Chondrocyte (in vitro differentiated cells): ENCODE results near the gene GNA15. TPM values are rescaled to one million over a fixed set of nuclear protein-coding genes. Genes with fewer than 3 reads are reported as not detected.

Experiments
- DNase-seq: peaks from one replicate; pipeline ENCODE4 v3.0.0; 2021; ENCODE audit warnings: mixed read lengths, low spot score
- H3K27ac Mint-ChIP-seq: one replicate; pipeline ENCODE4 v1.8.0; 2021; ENCODE audit warnings: mild to moderate bottlenecking, moderate library complexity, mixed read lengths; ENCODE audit not compliant: unreplicated experiment
- H3K27me3 Mint-ChIP-seq: 2 replicates; pipeline ENCODE4 v1.8.0; 2021; ENCODE audit warnings: low read depth, mixed read lengths
- H3K36me3 Mint-ChIP-seq: 2 replicates; pipeline ENCODE4 v1.8.0; 2021; ENCODE audit warnings: low read depth, mixed read lengths
- H3K4me1 Mint-ChIP-seq: 2 replicates; pipeline ENCODE4 v1.8.0; 2021; ENCODE audit warnings: low read depth, mild to moderate bottlenecking, mixed read lengths
- H3K4me3 Mint-ChIP-seq: one replicate; pipeline ENCODE4 v1.8.0; 2021; ENCODE audit warnings: mild to moderate bottlenecking, moderate library complexity, mixed read lengths; ENCODE audit not compliant: unreplicated experiment
- H3K9me3 Mint-ChIP-seq: 2 replicates; pipeline ENCODE4 v1.8.0; 2021; ENCODE audit warnings: low read depth, mixed read lengths
- total RNA-seq: library from RNA; stranded (reverse); gene quantifications from 3 replicates; pipeline ENCODE4 v1.2.1, GENCODE V29; 2021
- TF ChIP-seq, protein P1 (sequence below): fragments of 200-600 bp; sonication (generic); IDR thresholded peaks from 2 replicates; pipeline ENCODE4 v1.5.0; 2021; ENCODE audit warnings: antibody characterized with exemption, mild to moderate bottlenecking, moderate library complexity

GNA15 gene
- total RNA-seq, 1 donor from 2014 or later, result not detected

DNA sequence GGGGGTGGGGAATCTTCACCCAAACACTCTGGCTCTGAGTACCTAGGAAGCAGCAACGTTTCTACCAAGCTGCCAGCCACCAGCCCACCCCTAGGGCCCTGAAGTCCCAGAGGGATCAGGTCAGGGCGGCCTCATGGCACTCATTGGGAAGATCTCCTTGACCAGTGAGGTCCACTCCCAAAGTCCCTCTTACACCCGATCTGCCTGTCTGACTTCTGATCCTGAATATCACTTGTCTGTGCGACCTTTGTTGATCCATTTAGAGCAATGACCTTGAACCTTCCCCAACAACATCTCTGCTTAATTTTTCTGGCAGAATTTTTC lies 2.1 kb upstream of the GNA15 start:
- no peak for DNase-seq
- Mint-ChIP-seq H3K27ac (no peak overlapping the region), H3K27me3 (no peaks in the 10 kb centered on the region), H3K36me3 (no peaks in the 10 kb centered on the region), H3K9me3 (no peaks in the 10 kb centered on the region), H3K4me3 (no peak overlapping the region), H3K4me1 (peaks cover 9% of the 10 kb centered on the region)
- TF ChIP-seq, protein P1, sequence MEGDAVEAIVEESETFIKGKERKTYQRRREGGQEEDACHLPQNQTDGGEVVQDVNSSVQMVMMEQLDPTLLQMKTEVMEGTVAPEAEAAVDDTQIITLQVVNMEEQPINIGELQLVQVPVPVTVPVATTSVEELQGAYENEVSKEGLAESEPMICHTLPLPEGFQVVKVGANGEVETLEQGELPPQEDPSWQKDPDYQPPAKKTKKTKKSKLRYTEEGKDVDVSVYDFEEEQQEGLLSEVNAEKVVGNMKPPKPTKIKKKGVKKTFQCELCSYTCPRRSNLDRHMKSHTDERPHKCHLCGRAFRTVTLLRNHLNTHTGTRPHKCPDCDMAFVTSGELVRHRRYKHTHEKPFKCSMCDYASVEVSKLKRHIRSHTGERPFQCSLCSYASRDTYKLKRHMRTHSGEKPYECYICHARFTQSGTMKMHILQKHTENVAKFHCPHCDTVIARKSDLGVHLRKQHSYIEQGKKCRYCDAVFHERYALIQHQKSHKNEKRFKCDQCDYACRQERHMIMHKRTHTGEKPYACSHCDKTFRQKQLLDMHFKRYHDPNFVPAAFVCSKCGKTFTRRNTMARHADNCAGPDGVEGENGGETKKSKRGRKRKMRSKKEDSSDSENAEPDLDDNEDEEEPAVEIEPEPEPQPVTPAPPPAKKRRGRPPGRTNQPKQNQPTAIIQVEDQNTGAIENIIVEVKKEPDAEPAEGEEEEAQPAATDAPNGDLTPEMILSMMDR, result no peak

DNA sequence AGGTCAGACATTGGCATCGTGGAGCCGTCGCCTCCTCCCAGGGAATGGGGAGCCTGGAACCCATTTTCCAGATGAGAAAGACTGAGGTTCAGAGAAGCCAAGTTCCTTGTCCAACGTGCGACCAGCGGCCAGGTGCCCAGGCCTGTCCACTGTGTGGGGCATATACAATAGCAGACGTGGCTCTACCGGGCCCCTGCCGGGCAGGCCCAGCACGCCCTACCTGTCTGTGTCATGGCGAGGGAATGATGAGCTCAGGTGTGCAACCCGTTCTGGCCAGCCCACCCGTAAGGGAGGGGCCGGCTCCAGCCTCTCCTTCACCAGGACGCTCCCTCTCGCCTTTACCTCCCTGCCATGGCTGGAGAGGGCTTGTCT lies 837 bp downstream of the GNA15 start:
- Mint-ChIP-seq H3K36me3 (peaks cover 4% of the 10 kb centered on the region), H3K9me3 (peaks cover 7% of the 10 kb centered on the region), H3K27me3 (no peaks in the 10 kb centered on the region), H3K4me1 (peaks cover 9% of the 10 kb centered on the region), H3K4me3 (no peak overlapping the region), H3K27ac (no peak overlapping the region)
- TF ChIP-seq, protein P1, result no peak
- no peak for DNase-seq

DNA sequence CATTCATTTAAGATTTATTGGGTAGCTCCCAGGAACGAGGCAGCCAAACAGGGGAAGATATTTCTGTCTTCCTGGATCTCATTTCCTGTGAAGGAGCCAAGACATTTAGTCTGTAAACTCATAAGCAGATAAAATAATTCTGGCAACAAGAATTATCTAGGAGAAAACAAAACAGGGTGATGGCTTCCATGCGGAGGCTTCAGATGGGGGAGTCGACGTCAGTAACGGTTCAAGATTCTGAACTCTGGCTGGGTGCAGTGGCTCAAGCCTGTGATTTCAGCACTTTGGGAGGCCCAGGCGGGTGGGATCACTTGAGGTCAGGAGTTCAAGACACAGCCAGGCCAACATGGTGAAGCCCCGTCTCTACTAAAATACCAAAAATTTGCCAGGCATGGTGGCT lies 1.3 kb downstream of the GNA15 start:
- Mint-ChIP-seq H3K4me1 (peaks cover 11% of the 10 kb centered on the region), H3K27me3 (no peaks in the 10 kb centered on the region), H3K36me3 (peaks cover 4% of the 10 kb centered on the region), H3K27ac (no peak overlapping the region), H3K9me3 (peaks cover 7% of the 10 kb centered on the region), H3K4me3 (no peak overlapping the region)
- TF ChIP-seq, protein P1, result no peak
- DNase-seq, result no peak

DNA sequence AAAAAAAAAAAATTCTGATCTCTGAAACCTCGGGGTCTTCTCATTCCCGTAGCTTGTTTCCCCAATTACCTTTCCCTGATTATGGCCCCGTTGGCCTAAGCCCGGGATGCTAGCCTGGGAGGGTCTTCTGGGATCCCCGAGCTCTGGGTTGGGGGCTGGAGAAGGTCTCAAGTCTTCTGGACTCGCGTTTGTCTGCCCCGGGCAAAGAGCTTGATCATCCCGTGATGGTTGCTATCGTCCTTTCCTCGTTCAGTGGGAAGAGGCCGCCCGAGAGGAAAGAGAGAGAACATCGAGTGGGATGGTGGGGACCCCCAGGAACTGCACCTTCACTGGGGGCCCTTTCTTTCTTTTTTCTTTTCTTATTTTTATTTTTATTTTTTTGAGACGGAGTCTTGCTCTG lies 2.4 kb downstream of the GNA15 start:
- peaks cover 4% of the 10 kb centered on the region for H3K36me3 Mint-ChIP-seq
- peaks cover 6% of the 10 kb centered on the region for H3K4me1 Mint-ChIP-seq
- H3K27ac Mint-ChIP-seq, result no peak overlapping the region
- TF ChIP-seq, protein P1, result no peak
- H3K9me3 Mint-ChIP-seq, result peaks cover 7% of the 10 kb centered on the region
- no peaks in the 10 kb centered on the region for H3K27me3 Mint-ChIP-seq
- no peak for DNase-seq
- H3K4me3 Mint-ChIP-seq, result no peak overlapping the region

DNA sequence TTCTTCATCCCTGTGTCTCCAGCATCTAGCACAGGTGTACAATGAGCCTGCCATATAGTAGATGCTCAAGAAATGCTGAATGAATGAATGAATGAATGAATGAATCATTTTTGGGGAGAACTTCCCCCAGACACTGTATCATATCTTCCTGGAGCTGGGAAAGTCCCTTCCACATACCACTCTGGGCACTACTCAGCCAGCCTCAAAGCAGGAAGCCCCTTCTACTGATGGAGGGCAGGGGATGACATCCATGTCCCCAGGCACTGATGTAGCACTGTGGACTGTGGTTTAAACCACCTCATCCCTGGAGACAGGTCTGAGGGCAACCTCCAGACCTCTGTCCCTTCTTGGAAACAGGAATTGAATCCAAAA lies 4.8 kb downstream of the GNA15 start:
- Mint-ChIP-seq H3K4me3 (no peak overlapping the region), H3K4me1 (peaks cover 5% of the 10 kb centered on the region)

More for the DNA sequence above, 4.8 kb downstream of the GNA15 start:
- Mint-ChIP-seq H3K27ac (no peak overlapping the region), H3K9me3 (peaks cover 7% of the 10 kb centered on the region), H3K27me3 (no peaks in the 10 kb centered on the region), H3K36me3 (peaks cover 4% of the 10 kb centered on the region)
- TF ChIP-seq, protein P1, result no peak
- DNase-seq, result no peak
